HepG2 (cell line): ENCODE results near the gene FGF7. TPM values are rescaled to one million over a fixed set of nuclear protein-coding genes. Genes with fewer than 3 reads are reported as not detected.
A peak's percentile ranks its signal among the peaks of the same experiment; 100 is the strongest.

Experiments used
- ARID4A ChIP-seq: sonication (generic); formaldehyde crosslinking; IDR thresholded peaks from 2 replicates; pipeline ENCODE4 v1.5.0; 2020; ENCODE audit warnings: mild to moderate bottlenecking, missing genetic modification reagents, borderline replicate concordance
- HIVEP1 ChIP-seq: sonication (generic); formaldehyde crosslinking; IDR thresholded peaks from 2 replicates; pipeline ENCODE4 v1.4.0; 2020; ENCODE audit warnings: mild to moderate bottlenecking, missing genetic modification reagents
- JARID2 ChIP-seq: sonication (generic); formaldehyde crosslinking; IDR thresholded peaks from 2 replicates; pipeline ENCODE4 v1.8.1; 2023; ENCODE audit warnings: missing genetic modification reagents, inconsistent platforms; ENCODE audit not compliant: insufficient replicate concordance
- MAFF ChIP-seq: IDR thresholded peaks from 2 replicates; pipeline ENCODE4 v1.6.1; 2011; ENCODE audit warnings: low read depth, low read length, improper control_type of control experiment
- MAFK ChIP-seq, 2 experiments: IDR thresholded peaks in 1 of 2; conservative IDR thresholded peaks in 1 of 2; 2 replicates each; pipeline ENCODE4 v1.6.1; 2011; ENCODE audit warnings: improper control_type of control experiment in 2 of 2, low read length in 2 of 2
- NFYB ChIP-seq: sonication (generic); formaldehyde crosslinking; IDR thresholded peaks from 2 replicates; pipeline ENCODE4 v1.4.0; 2020; ENCODE audit warnings: missing genetic modification reagents
- POLR2G ChIP-seq: fragments of 200-400 bp; formaldehyde crosslinking; IDR thresholded peaks from 2 replicates; pipeline ENCODE4 v1.6.1; 2018; ENCODE audit warnings: mild to moderate bottlenecking, low read depth, low read length, moderate library complexity
- RFXAP ChIP-seq: sonication (generic); formaldehyde crosslinking; IDR thresholded peaks from 2 replicates; pipeline ENCODE4 v1.4.0; 2020; ENCODE audit warnings: missing genetic modification reagents, borderline replicate concordance
- ZNF281 ChIP-seq: sonication (generic); formaldehyde crosslinking; IDR thresholded peaks from 2 replicates; pipeline ENCODE4 v1.4.0; 2020; ENCODE audit warnings: missing genetic modification reagents, borderline replicate concordance
- ZSCAN21 ChIP-seq: sonication (generic); formaldehyde crosslinking; IDR thresholded peaks from 2 replicates; pipeline ENCODE4 v1.8.0; 2022; ENCODE audit warnings: mild to moderate bottlenecking, missing genetic modification reagents, moderate library complexity, borderline replicate concordance
- polyA plus RNA-seq, 8 experiments: library from polyadenylated mRNA; depleted of rRNA in 3 of 8; stranded (reverse) in 7 of 8; unstranded in 1 of 8; fragments of >200 nt; fragmentation: Illumina TruSeq in 4 of 8; extraction: Trizol in 4 of 8; gene quantifications; 2 replicates each; pipeline versions ENCODE4 v1.2.1 to v1.2.3, GENCODE V29; 2011 to 2016; ENCODE audit warnings: low read depth in 4 of 8, missing spikeins in 1 of 8, mixed read lengths in 1 of 8; ENCODE audit not compliant: insufficient read depth in 1 of 8
- total RNA-seq, 5 experiments: library from RNA; depleted of rRNA; stranded (reverse); fragments of >200 nt; fragmentation: Illumina TruSeq; extraction: Trizol; gene quantifications; 2 replicates each; pipeline ENCODE4 v1.2.3, GENCODE V29; 2016; ENCODE audit warnings: low read depth in 1 of 5

FGF7 gene
- total and polyA plus RNA-seq, 2 of the 13 experiments (the other 11 are each of a cell fraction or from before 2014, with no cell fraction given): not detected

GRCh38 chr15:49471733-49472132, 48.7 kb downstream of the FGF7 start (continued):
- TF ChIP-seq ARID4A (no peak), MAFF (peak; percentile 60), RFXAP (CRISPR knock-in tag) (no peak), JARID2 (CRISPR knock-in tag) (no peak), ZNF281 (CRISPR knock-in tag) (no peak), ZSCAN21 (CRISPR knock-in tag) (no peak), HIVEP1 (CRISPR knock-in tag) (no peak), POLR2G (no peak), MAFK (conservative IDR thresholded peaks at IDR 0.05 in 1 of 2, IDR thresholded peaks at IDR 0.05 in 1 of 2; ENCODE audit: low read length in 2 of 2) (peak; percentile 55 to 79; a peak in 2 of 4 replicates), NFYB (CRISPR knock-in tag) (no peak)
- TF ChIP-seq, all 625 proteins: peak for 2
